ENCODE results near the gene OCRL.

OCRL gene

GRCh38 chrX:129553619-129554288, 13.7 kb downstream of the OCRL start:
- no peak for TF ChIP-seq EGR1 (IDR thresholded peaks at IDR 0.05)
- no peak for TF ChIP-seq CEBPB (IDR thresholded peaks at IDR 0.05)

GRCh38 chrX:129556806-129557315, 16.8 kb downstream of the OCRL start:
- TF ChIP-seq TEAD4 (IDR thresholded peaks at IDR 0.05) (no peak), USF1 (IDR thresholded peaks at IDR 0.05) (no peak), EGR1 (IDR thresholded peaks at IDR 0.05) (no peak), CEBPB (IDR thresholded peaks at IDR 0.05) (no peak), ZBTB7A (IDR thresholded peaks at IDR 0.05; ENCODE audit: low read depth) (no peak), EP300 (IDR thresholded peaks at IDR 0.05; ENCODE audit: borderline replicate concordance) (no peak), FOXM1 (IDR thresholded peaks at IDR 0.05; ENCODE audit: borderline replicate concordance, low read depth) (no peak), TAF1 (IDR thresholded peaks at IDR 0.05; ENCODE audit: low read depth) (no peak), TCF12 (IDR thresholded peaks at IDR 0.05; ENCODE audit: low read depth) (no peak), CREB1 (IDR thresholded peaks at IDR 0.05; ENCODE audit: low read depth) (no peak), RAD21 (IDR thresholded peaks at IDR 0.05; ENCODE audit: low read depth) (no peak), YY1 (IDR thresholded peaks at IDR 0.05; ENCODE audit: low read depth) (no peak), MAX (IDR thresholded peaks at IDR 0.05) (no peak), NFIC (IDR thresholded peaks at IDR 0.05) (no peak)

- TF ChIP-seq FOXM1 (IDR thresholded peaks at IDR 0.05; ENCODE audit: borderline replicate concordance, low read depth) (no peak), YY1 (IDR thresholded peaks at IDR 0.05; ENCODE audit: low read depth) (no peak), ZBTB7A (IDR thresholded peaks at IDR 0.05; ENCODE audit: low read depth) (no peak), EGR1 (IDR thresholded peaks at IDR 0.05) (no peak), RAD21 (IDR thresholded peaks at IDR 0.05; ENCODE audit: low read depth) (no peak), TEAD4 (IDR thresholded peaks at IDR 0.05) (no peak), MAX (IDR thresholded peaks at IDR 0.05) (no peak), EP300 (IDR thresholded peaks at IDR 0.05; ENCODE audit: borderline replicate concordance) (no peak), USF1 (IDR thresholded peaks at IDR 0.05) (no peak), TCF12 (IDR thresholded peaks at IDR 0.05; ENCODE audit: low read depth) (no peak), CEBPB (IDR thresholded peaks at IDR 0.05) (no peak), REST (IDR thresholded peaks at IDR 0.05; ENCODE audit: low read depth) (no peak)
Measured at GRCh38 chrX:129557844-129558480, 17.9 kb downstream of the OCRL start.

GRCh38 chrX:129559783-129560182, 19.7 kb downstream of the OCRL start:
- TF ChIP-seq REST (IDR thresholded peaks at IDR 0.05; ENCODE audit: low read depth) (no peak), EGR1 (IDR thresholded peaks at IDR 0.05) (no peak), TCF12 (IDR thresholded peaks at IDR 0.05; ENCODE audit: low read depth) (no peak)

GRCh38 chrX:129561453-129561852, 21.4 kb downstream of the OCRL start:
- TF ChIP-seq ZBTB7A (IDR thresholded peaks at IDR 0.05; ENCODE audit: low read depth): no peak
- no peak for TF ChIP-seq TCF12 (IDR thresholded peaks at IDR 0.05; ENCODE audit: low read depth)
- TF ChIP-seq CEBPB (IDR thresholded peaks at IDR 0.05): no peak
- TF ChIP-seq RAD21 (IDR thresholded peaks at IDR 0.05; ENCODE audit: low read depth): no peak
- no peak for TF ChIP-seq USF1 (IDR thresholded peaks at IDR 0.05)
- TF ChIP-seq CREB1 (IDR thresholded peaks at IDR 0.05; ENCODE audit: low read depth): no peak
- TF ChIP-seq EP300 (IDR thresholded peaks at IDR 0.05; ENCODE audit: borderline replicate concordance): no peak
- TF ChIP-seq TEAD4 (IDR thresholded peaks at IDR 0.05): no peak
- no peak for TF ChIP-seq REST (IDR thresholded peaks at IDR 0.05; ENCODE audit: low read depth)
- no peak for TF ChIP-seq MAX (IDR thresholded peaks at IDR 0.05)
- TF ChIP-seq TAF1 (IDR thresholded peaks at IDR 0.05; ENCODE audit: low read depth): no peak
- TF ChIP-seq YY1 (IDR thresholded peaks at IDR 0.05; ENCODE audit: low read depth): no peak
- no peak for TF ChIP-seq NFIC (IDR thresholded peaks at IDR 0.05)
- TF ChIP-seq FOXM1 (IDR thresholded peaks at IDR 0.05; ENCODE audit: borderline replicate concordance, low read depth): no peak
- no peak for TF ChIP-seq EGR1 (IDR thresholded peaks at IDR 0.05)
